Endothelial cell of umbilical vein (primary cell): ENCODE data around the gene SNX12.

Experiments used
- CTCF ChIP-seq, 2 donors: IDR thresholded peaks; 1 replicate in 1 of 2; 2 replicates in 1 of 2; pipeline ENCODE4 v1.5.1; 2011; ENCODE audit warnings: low read length in 2 of 2, mild to moderate bottlenecking in 2 of 2, moderate library complexity in 2 of 2, control low read depth in 1 of 2, inconsistent platforms in 1 of 2, low read depth in 1 of 2; ENCODE audit not compliant: insufficient read depth in 1 of 2; ENCODE audit errors: extremely low read depth in 1 of 2
- GATA2 ChIP-seq: IDR thresholded peaks from 2 replicates; pipeline ENCODE4 v1.7.0; 2011; ENCODE audit warnings: low read depth, mild to moderate bottlenecking, moderate library complexity, mixed read lengths, low read length; ENCODE audit not compliant: insufficient read length, insufficient read depth
- POLR2A ChIP-seq: IDR thresholded peaks from 2 replicates; pipeline ENCODE4 v1.6.1; 2012; ENCODE audit warnings: low read depth, mild to moderate bottlenecking, control low read depth, low read length
- POLR2AphosphoS5 ChIP-seq: IDR thresholded peaks from 2 replicates; pipeline ENCODE4 v1.6.1; 2012; ENCODE audit warnings: low read depth, mild to moderate bottlenecking, control low read depth, low read length, moderate library complexity; ENCODE audit not compliant: insufficient read depth

GRCh38 chrX:71070531-71070930 is 2.4 kb upstream of the SNX12 start:
- TF ChIP-seq POLR2AphosphoS5 (no peak), CTCF (IDR thresholded peaks at IDR 0.05; ENCODE audit: extremely low read depth in 1 of 2, insufficient read depth in 1 of 2, low read depth in 1 of 2, low read length in 2 of 2) (no peak), POLR2A (no peak), GATA2 (no peak)
